KBM-7 (cell line): Measurements from ENCODE around the gene DCXR.
"Not testable (repeated sequence)": the region's sequence is repeated elsewhere in the genome, so short reads cannot be mapped to it uniquely, and the experiment has no call there.

Source experiments
- DNase-seq: peaks from one replicate; pipeline ENCODE4 v3.0.0-alpha.2; 2015
- in situ Hi-C: fragments of 300-500 bp; cut with MboI; formaldehyde crosslinking; loops from 2 replicates; pipeline ENCODE4 v1.14.3; 2020; ENCODE audit warnings: low sequenced_read_pairs, low pct_unique_long_range_greater_than_20kb, mixed read lengths

Gene DCXR

DNA sequence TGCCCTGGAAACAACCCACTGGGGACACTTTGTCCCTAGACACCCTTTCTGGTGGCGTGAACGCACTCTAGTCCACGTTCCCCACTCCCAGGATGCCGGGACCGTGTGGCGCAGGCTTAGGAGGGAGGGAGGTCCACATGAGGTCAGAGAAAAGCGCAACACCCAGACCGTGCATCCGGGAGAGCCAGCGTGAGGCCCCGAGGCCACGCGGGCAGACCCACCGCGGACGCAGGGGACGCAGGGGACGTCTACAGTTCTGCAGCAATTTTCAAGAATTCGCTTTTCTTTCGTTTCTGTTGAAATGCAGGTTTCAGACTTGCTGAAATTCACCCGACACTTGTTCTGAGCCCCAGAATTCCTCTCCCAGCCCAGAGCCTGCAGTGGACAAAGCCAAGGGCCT lies 9.4 kb upstream of the DCXR start:
- in situ Hi-C loops, result no loop called here
- no peak for DNase-seq

DNA sequence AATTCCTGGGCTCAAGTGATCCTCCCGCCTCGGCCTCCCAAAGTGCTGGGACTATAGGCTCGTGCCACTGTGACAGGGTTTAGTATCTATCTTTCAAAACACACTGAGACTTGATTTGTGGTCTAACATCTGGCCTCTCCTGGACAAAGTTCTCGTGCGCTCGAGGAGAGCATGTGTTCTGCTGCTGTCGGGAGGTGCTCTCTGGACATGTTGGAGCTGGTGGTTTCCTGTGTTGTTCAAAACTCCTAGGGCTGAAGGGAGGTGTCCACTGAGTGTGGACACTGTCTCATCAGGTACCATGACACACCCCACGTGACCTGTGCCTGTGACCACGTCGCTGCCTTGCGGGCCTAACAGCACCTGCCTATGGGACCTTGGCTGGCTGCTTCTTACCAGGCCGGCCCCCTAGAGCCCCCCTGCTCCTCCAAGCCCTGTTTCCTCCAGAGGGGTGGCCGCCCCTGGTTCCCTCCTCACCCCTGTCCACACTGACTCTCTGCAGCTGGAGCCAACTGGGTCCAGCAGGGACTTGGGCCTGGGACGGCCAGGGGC lies 8.5 kb upstream of the DCXR start:
- in situ Hi-C loops, result no loop called here
- DNase-seq, result no peak

DNA sequence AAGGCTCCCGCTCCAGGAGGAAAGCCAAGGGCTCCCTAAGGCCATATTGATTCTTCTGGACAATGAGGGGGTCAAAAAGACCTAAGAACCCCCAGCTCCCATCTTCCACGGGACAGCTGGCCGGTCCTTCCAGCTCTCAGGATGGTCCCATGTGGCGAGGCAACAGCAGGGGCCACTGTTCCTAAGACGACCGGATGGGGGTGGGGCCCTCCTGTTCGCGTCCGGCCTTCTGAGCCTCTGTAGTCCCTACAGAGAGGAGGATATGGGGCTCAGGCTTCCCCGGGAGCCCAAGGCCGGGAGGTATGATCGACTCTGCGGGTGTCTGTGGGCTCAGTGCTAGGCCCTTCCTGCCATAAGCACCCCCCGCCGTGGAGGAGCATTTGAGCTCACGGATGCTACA lies 6.0 kb upstream of the DCXR start:
- in situ Hi-C loops, result no loop called here
- DNase-seq, result no peak

DNA sequence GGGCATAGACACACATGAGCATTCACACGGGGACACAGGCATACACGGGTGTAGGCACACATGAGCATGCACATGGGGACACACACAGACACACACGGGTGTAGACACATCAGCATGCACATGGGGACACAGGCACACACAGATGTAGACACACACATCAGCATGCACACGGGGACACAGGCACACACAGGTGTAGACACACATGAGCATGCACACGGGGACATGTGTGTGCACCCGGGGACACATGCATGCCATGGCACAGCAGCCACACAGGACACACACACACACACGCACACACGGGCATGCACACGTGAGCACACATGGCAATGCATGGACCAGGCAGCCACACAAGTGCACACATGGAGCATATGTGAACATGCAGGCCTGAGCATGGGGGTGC lies 5.2 kb upstream of the DCXR start:
- DNase-seq, result no peak
- in situ Hi-C loops, result no loop called here

DNA sequence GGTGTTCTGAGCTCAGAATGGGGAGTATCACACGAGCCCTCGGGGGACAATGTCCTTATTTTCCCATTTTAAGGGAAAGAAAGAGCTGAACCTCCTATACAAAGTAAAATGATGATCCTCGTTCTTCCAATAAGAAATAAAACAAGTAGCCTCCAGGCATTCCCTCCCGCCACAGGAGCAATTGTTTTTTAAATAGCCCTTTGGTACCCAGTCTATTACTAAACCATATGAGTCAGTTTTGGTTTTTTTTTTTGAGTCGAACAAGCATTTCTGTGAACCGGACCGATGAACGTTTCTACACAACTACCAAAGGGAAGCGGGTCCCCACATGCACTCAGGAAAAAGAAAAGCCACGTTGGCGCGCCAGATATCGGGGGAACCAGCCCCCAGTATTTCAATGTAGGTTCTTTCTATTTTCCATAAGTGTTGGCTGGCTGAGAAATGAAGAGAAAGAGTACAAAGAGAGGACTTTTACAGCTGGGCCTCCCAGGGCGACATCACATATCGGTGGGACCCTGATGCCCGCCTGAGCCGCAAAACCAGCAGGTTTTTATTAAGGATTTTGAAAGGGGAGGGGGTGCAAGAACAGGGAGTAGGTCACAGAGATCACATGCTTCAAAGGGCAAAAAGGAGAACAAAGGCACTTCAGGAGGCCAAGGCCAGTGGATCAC lies 3.8 kb upstream of the DCXR start:
- no peak for DNase-seq
- in situ Hi-C loops, result no loop called here

DNA sequence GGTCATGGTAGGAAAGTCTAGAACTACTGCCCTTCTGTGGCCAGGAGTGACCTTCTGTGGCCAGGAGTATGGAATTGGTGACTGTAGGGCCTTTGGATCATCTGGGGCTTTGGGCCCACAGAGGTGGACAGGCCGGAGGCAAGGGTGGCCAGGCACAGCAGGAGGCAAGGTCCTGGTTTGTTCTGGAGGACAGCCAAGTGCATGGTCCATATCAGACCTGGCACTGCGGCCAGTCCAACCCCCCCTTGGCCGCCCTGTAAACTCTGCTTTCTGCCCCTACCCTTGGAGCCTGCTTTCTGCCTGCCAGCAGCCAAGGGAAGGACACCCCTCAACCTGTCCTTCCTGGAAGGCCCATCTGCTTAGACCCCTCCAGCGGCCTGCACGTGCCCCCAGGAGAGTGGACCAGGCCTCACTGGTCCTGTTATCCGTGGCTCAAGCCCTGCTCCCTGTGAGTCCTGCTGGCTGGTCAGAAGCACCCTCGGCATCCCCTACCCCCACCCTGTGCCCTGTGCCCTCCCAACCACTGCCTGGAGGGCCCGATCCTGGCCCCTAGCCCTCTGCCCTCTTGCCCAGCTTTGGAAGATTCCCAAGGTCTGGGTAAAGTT lies 2.3 kb upstream of the DCXR start:
- DNase-seq, result no peak
- in situ Hi-C loops, result no loop called here

DNA sequence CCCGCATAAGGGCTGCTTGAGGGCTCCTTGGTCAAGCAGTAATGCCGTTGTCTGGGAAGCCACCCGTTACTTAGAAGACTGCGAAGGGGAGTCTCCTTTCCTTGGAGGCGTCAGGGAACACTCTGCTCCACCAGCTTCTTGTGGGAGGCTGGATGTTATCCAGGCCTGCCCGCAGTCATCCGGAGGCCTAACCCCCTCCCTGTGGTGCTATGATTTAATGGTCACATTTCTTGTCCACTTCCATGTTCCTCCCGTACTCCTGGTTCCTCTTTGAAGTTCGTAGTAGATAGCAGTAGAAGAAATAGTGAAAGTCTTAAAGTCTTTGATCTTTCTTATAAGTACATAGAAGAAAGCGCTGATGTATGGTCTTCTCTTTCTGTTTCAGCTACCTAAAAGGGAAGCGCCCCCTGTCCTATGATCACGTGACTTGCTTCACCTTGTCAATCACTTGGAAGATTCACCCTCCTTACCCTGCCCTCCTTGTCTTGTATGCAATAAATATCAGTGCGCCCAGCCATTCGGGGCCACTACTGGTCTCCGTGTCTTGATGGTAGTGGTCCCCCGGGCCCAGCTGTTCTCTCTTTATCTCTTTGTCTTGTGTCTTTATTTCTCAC lies 1.4 kb upstream of the DCXR start:
- in situ Hi-C loops, DNase-seq: not testable (repeated sequence)

DNA sequence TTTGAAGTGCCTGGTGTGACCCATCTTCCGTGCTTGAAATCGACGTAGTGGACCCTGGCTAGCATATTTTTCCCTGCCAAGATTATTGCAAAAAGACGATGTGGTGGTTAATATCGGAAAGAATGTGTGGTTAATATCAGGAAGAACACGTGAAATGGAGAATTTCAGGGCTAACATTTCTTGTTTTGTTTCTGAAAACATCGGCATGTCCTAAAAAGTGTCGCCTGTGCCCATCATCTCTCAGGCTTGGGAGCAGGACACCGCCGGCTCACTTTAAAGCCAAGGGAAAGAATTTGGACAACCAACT lies 345 bp upstream of the DCXR start:
- in situ Hi-C loops, result no loop called here

DNA sequence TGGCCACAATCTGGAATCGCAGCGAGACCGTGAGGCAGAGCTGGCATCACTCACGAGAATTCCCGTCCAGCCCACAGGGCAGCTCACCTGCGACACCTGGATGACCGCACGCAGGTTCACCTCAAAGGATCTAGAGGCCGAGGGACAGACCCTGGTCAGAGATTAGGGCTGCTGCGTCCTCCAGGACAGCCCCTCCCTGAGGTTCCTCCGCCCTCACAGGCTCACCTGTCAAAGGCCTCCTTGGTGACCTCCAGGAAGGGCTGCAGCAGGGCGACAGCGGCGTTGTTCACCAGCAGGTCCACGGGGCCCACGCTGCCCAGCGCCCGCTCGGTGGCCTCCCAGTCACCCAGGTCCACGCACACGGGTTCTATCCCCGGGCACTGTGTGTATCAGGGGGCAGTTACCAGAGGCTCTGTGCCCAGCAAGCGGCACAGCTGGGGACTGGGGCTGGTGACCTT lies 834 bp downstream of the DCXR start:
- DNase-seq, result no peak
- in situ Hi-C loops, result no loop called here

More for the DNA sequence above, 345 bp upstream of the DCXR start:
- DNase-seq, result no peak

DNA sequence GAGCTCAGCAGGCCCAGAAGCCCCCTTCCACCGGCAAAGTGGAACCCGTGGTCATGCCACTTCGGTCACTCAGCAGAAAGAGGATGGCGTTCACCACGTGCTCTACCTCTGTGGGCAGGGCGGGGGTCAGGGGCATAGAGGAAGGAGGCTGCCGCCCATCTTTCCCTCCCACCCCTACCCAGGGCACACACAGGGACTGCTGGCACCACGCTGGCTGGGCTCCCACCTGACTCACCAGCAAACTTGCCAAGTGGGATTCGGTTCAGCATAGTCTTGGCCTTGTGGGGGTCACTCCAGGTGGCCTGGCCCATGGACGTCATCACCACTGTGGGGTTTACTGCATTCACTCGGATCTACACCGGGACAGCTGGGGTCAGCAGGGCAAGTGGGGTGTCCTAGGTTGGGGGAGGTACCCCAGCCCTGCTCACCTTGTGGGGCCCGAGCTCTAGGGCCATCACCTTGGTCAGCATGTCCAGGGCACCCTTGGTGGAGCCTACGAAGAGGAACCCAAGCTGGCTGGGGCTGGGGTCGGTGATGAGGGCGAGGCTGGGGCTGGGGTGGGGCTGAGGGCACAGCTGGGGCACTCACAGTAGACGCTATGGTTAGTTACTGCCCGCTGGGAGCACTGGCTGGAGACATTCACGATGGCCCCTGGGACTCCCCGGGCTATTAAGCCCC lies 1.4 kb downstream of the DCXR start:
- DNase-seq, result no peak
- in situ Hi-C loops, result no loop called here

DNA sequence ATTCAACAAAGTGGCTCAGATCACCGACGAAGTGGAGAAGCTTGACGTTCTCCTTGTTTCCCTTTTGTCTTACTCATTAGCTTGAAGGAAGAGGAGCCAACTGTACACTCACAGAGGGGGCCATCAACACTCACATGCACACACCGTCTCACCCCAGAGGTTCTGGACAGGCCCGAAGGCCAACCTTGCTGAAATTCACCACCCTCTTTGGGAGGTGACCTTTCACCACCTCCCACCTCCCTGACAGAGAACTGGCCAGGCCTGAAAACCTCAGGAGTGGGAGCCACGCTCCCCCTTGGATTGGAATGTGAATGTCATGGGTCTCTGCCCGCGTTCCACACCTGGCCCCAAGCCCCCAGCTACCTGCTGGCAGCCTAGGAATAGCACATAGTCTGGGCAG lies 2.0 kb downstream of the DCXR start:
- in situ Hi-C loops, result no loop called here
- no peak for DNase-seq

DNA sequence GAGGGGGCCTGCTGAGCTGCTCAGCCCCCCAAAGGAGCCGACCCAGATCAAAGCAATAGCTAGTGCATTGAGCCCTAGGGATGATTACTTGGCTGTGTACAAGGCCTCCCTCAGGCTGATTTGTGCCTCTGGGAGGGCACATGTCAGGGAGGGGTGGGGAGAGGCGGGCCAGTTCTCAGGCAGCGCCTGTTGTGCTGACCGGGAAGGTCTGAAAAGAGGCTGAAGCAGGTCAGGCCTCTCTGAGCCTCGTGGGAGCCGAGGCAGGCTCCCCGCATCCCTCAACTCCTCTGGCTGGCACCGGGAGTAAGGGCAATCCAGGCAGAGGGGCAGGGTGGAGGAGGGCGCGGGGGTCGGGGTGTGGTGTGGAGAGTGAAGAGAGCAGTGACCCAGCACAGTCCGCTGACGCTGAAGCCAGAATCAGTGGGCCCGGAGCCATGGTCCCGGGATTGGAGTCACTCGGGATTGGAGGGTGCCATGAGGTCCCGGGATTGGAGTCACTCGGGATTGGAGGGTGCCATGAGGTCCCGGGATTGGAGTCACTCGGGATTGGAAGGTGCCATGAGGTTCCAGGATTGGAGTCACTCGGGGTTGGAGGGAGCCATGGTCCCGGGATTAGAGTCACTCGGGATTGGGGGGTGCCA lies 3.0 kb downstream of the DCXR start:
- in situ Hi-C loops, result no loop called here
- no peak for DNase-seq

DNA sequence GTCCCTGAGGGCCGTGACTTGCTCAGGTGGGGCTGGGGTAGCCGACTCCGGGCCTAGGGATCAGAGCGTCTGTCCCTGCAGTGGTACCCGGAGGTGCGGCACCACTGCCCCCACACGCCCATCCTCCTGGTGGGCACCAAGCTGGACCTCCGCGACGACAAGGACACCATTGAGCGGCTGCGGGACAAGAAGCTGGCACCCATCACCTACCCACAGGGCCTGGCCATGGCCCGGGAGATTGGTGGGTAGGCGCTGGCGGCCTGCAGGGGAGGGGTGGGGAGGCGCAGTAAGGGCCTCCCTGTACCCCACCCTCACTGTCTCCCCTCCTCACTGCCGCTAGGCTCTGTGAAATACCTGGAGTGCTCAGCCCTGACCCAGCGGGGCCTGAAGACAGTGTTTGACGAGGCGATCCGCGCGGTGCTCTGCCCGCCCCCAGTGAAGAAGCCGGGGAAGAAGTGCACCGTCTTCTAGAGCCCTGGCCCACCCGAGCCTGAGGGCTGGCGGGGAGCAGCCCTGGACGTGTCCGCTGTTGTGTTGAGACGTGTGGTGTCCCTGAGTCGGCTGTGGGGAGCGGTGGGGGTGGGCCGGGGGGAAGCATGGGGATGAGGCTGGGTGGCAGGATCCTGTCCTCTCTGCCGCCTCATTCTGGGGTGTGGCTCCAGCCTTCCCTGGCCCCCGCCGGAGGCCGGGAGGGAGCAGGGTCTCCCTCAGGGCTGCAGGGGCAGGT lies 4.0 kb downstream of the DCXR start:
- no peak for DNase-seq
- in situ Hi-C loops, result no loop called here

DNA sequence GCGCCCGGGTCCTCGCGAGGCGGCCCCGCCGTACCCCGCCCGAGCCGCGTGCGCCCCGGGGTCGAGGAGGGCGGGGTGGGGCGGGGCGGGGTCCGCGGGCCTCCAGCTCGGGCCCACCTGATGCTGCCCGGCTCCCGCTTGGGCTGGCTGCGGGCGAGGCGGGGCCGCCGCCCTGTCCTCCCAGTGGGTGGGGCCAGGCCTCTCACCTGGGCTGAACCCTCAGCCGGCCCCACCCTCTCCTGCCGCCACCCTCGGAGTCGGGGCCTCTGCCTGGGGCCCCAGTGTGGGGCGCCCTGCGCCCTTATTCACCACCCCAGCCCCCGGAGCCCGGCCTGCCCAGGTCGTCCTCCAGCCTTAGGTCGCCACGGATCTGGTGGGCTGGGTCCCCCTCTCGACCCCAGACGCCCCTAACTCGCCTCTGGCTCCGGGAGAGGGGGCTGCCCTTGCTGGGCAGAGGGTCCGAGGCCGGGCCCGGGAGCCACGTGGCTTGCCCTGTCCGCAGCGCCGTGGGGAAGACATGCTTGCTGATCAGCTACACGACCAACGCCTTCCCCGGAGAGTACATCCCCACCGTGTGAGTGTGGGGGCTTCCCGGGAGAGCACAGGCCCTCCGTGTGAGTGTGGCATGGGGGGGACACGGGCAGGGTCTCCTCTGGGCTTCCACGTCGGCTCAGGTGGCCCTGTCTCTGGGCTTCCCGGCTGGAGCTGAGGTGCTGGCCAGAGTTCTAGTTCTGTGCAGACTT lies 5.4 kb downstream of the DCXR start:
- peak; percentile 35 for DNase-seq
- in situ Hi-C loops, result no loop called here

DNA sequence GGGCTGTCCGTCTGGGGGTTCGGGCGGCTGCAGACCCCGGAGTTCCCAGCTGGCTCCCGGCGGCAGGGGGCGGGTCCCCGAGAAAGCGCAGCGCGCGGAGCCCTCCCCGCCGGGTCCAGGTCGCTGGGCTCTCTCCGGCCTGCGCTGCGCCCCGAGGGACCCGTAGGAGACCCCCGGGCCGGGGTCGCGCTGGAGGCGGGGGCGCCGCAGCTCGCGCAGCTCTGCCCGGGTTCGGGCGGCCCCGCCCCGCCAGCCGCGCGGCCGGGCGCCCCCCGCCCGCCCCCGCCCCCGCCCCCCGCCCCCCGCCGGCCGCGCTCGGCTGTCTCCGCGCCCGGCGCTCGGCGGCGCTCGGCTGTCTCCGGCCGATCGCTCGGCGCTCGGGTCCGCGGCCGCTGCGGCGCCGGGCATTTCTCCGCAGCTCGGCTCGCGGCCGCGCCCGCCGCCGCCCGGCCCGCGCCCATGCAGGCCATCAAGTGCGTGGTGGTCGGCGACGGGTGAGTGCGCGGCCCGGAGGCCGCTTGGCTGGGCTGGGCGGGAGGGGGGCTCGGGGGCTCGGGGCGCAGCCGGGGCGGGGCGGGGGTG lies 6.1 kb downstream of the DCXR start, which contains the start of gene RAC3:
Gene RAC3, plus strand, starts transcription at position 376 of the 582 bp plus-strand sequence. Its CDS starts 84 bp downstream, at position 460.
- DNase-seq, result no peak
- in situ Hi-C loops, result no loop called here

DNA sequence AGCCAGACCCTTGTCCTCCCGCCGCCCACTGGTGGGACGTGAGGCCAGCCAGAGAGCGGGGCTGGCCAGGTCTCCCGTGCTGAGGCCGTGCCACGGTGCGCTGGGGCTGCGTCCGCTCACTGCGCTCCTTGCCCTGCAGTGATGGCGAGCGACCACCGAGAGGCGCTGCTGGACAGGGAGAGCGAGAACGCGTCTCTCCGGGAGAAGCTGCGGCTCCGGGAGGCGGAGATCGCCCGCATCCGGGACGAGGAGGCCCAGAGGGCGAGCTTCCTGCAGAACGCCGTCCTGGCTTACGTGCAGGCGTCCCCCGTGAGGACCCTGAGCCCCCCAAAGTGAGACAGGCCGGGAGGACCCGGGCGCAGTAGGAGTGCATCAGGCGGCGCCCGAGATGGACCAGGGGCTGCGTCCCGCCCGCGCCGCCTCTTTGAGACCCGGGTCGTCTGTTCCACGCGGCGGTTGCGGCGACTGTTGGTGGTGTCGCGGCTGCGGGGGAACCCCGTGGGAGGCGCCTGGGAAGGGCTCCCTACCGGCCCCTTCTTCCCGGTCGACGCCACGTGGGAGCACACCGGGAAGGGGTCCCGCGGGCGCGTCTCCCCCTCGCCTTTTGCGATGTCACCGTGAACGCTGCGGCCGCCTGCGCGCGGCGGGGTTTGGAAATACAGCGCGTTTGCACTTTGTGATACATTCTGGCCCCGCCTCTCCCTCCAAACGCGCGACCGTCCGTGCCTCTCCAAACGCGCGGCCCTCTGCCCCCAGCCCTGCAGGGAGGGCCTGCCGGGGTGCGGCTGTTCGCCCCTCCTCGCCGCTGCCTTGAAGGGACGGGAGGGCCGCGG lies 6.8 kb downstream of the DCXR start:
- DNase-seq, result peak; percentile 86
- in situ Hi-C loops, result no loop called here

DNA sequence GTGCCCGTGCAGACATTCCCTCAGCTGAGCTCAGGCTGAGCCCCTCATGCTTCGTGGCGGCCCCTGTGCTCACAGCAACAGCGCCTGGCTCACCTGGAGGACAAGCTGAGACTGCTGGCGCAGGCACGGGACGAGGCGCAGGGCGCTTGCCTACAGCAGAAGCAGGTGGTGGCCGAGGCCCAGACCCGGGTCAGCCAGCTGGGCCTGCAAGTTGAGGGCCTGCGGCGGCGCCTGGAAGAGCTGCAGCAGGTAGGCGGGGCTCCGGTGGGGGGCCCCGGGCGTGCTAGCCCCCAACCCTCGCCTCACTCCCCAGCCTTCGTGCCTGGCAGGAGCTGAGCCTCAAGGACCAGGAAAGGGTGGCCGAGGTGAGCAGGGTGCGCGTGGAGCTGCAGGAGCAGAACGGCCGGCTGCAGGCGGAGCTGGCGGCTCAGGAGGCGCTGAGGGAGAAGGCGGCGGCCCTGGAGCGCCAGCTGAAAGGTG lies 7.5 kb downstream of the DCXR start:
- no peak for DNase-seq
- in situ Hi-C loops, result no loop called here
